CMK (cell line): ENCODE measurements around the gene CALN1.
"Not testable (repeated sequence)": the region's sequence is repeated elsewhere in the genome, so short reads cannot be mapped to it uniquely, and the experiment has no call there.

Experiments
- DNase-seq: peaks from one replicate; pipeline ENCODE4 v3.0.0-alpha.2; 2010; ENCODE audit warnings: low read depth

Gene CALN1

GRCh38 chr7:71867626-71868025, 544.5 kb downstream of the CALN1 start:
- no peak for DNase-seq

GRCh38 chr7:71865172-71865571, 547.0 kb downstream of the CALN1 start:
- DNase-seq = no peak

GRCh38 chr7:71864130-71864529, 548.0 kb downstream of the CALN1 start:
- no peak for DNase-seq

GRCh38 chr7:71860572-71860971, 551.6 kb downstream of the CALN1 start:
- no peak for DNase-seq

GRCh38 chr7:71857338-71857737, 554.8 kb downstream of the CALN1 start:
- DNase-seq = no peak

- no peak for DNase-seq
Observed at GRCh38 chr7:71854546-71855397, 557.4 kb downstream of the CALN1 start.

GRCh38 chr7:71851776-71852498, 560.2 kb downstream of the CALN1 start:
- no peak for DNase-seq

GRCh38 chr7:71846160-71846559, 566.0 kb downstream of the CALN1 start:
- no peak for DNase-seq

- no peak for DNase-seq
Observed at GRCh38 chr7:71843676-71844075, 568.5 kb downstream of the CALN1 start.

GRCh38 chr7:71842786-71843185, 569.4 kb downstream of the CALN1 start:
- DNase-seq = no peak

- no peak for DNase-seq
Observed at GRCh38 chr7:71842381-71842780, 569.8 kb downstream of the CALN1 start.

GRCh38 chr7:71835056-71835455, 577.1 kb downstream of the CALN1 start:
- DNase-seq = no peak

- DNase-seq = no peak
Observed at GRCh38 chr7:71829515-71829914, 582.6 kb downstream of the CALN1 start.

- no peak for DNase-seq
Observed at GRCh38 chr7:71828361-71828760, 583.8 kb downstream of the CALN1 start.

- no peak for DNase-seq
Observed at GRCh38 chr7:71826141-71826540, 586.0 kb downstream of the CALN1 start.

- DNase-seq = no peak
Observed at GRCh38 chr7:71824006-71824760, 588.0 kb downstream of the CALN1 start.

GRCh38 chr7:71822406-71822805, 589.7 kb downstream of the CALN1 start:
- DNase-seq = not testable (repeated sequence)

GRCh38 chr7:71817916-71818315, 594.2 kb downstream of the CALN1 start:
- no peak for DNase-seq

GRCh38 chr7:71808115-71808514, 604.0 kb downstream of the CALN1 start:
- no peak for DNase-seq

GRCh38 chr7:71804256-71804655, 607.9 kb downstream of the CALN1 start:
- no peak for DNase-seq

- no peak for DNase-seq
Observed at GRCh38 chr7:71801976-71802375, 610.2 kb downstream of the CALN1 start.

GRCh38 chr7:71800321-71800720, 611.8 kb downstream of the CALN1 start:
- no peak for DNase-seq

- DNase-seq = no peak
Observed at GRCh38 chr7:71795410-71795809, 616.7 kb downstream of the CALN1 start.
